Inflammatory macrophage treated with lipopolysaccharide for 4 hours (primary cell): ENCODE measurements around the gene DYNC1I1.

ENCODE experiments used
- DNase-seq: peaks from one replicate; pipeline ENCODE4 v3.0.0-alpha.2; 2020

Gene DYNC1I1

DNA sequence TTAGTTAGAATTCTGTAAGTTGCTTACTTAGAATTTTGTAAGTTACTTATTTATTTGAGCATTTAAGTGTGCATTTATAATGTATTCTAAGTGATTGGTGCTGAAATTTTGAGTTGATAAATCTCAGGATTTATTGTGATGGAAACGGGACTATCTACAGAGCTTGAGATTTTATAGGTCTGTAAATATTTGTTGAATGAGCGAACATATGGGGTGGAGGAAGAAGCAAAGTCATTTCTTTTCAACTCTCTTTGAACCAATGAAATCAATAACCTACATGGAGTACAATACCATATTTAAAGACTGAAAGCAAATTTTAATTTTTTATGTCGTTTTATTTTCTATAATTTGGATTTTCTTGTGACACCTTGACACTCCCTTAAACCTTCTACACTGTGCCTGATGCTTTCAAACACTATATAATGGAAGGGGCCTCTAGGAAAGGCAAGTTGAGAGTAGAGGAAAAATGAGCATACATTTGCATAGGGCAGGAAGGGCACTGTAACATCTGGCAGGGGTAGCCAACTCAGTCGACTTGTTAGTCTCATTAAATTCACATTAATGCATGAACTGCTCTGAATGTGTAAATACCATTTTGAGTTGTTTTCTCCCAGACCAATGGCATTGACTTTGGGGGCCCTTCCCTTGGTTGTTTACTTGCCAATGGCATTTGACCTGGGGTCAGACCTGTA, 204.2 kb downstream of the DYNC1I1 start:
- no peak for DNase-seq

- no peak for DNase-seq
Measured at GRCh38 chr7:95977994-95978393, 205.6 kb downstream of the DYNC1I1 start.

DNA sequence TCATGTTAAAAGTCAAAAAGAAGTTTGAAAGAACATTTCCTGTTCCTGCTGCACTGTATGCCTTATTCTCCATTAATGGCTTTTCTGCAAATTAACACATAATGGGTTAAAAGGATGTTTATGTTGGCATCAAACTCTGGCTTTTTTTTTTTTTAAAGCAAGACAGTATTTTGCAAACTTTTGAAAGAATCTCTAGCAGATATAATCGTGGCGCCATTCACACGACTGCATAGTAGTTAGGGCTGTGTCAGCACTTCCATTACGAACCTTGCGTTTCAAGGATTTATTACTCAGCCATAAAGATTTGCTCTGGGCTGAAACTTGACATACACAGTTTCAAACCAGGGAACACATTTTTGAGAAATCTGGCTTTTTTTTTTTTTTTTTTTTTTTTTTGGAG, 207.8 kb downstream of the DYNC1I1 start:
- DNase-seq, result no peak

DNA sequence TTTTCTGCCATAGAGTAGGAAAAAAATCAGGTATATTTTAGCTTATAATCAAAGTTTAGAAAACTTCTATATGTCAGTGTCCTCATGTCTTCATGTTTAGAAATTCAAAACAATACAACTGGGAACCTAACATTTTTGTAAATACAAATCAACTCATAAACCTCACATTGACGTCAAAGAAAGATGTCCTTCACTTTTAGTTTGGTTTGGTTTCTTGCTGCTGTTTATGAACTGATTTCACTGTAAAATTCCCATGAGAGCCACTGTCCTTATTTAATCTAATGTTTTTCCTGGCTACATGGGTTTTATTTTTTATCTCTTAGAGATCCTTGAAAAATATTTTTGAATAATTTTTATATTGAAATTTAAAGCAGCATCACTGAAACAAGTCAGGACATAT, 208.4 kb downstream of the DYNC1I1 start:
- no peak for DNase-seq

DNA sequence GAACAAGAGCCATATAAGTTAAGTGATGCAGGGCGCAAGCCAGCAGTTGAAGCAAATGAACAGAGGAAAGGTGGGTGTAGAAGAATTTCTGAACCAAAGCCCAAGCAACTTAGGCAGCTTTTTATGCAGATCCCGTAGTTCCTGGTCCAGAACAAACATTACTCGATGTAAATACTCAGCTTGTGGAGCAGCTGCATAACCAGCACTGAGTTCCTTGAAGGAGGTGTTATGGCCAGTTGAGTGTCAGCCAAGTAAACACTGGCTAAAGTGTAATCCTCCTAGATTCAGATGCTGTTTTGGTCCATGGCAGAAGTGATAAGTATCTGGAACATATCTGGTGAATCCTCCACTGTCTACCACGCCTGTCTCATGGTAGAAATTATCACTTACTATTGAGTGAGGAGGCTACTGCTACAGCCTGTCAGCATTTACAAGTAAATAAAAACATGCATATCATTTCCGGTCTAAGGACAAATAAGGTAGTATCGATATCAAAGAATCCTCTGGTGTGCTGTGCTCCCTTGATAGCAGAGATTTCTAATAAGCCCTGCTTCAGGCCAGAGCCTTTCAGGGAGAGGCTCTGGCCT, 213.9 kb downstream of the DYNC1I1 start:
- no peak for DNase-seq

- no peak for DNase-seq
Measured at GRCh38 chr7:95989301-95989700, 216.9 kb downstream of the DYNC1I1 start.

- no peak for DNase-seq
Measured at GRCh38 chr7:95993380-95993779, 221.0 kb downstream of the DYNC1I1 start.

- DNase-seq, result no peak
Measured at GRCh38 chr7:95996174-95996573, 223.8 kb downstream of the DYNC1I1 start.

GRCh38 chr7:95996886-95997285, 224.5 kb downstream of the DYNC1I1 start:
- DNase-seq, result no peak

DNA sequence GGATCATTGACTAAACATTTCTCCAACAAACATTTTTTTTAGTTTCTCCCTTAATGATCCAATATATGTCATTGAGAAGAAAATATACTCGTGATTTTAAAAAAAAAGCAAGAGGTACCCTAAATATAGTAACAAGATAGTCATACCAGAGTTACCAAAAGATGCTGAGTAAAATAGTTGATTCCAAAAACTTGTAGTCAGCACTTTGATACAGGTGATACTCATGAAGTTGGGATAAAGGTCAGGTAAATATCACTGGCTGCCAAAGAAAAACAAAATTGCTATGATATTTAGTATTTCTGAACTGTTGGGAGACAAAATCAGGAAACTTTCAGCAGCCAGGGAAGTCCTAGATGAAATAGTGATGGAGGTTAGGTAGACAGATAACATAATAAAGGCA, 225.3 kb downstream of the DYNC1I1 start:
- no peak for DNase-seq

GRCh38 chr7:95999481-95999880, 227.1 kb downstream of the DYNC1I1 start:
- no peak for DNase-seq

DNA sequence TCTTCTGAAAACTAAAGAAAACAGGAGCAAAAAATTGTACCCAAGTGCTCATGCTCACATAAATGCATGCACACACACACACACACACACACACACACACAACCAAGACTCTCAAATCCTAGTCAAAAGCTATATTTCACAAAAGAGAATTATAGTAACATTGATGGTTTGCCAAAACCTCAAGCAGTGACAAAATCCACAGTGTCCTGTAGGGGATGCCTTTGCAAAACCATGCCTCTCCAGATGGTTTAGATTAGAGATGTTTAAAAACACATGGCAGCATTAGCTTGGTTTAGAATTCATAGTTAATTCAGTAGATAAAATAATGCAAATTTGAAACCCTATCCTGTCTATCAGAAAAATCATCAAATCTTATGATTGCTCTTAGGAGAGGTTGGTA, 232.2 kb downstream of the DYNC1I1 start:
- no peak for DNase-seq

- no peak for DNase-seq
Measured at GRCh38 chr7:96005271-96005670, 232.9 kb downstream of the DYNC1I1 start.

GRCh38 chr7:96009148-96009547, 236.8 kb downstream of the DYNC1I1 start:
- no peak for DNase-seq

GRCh38 chr7:96013836-96014235, 241.5 kb downstream of the DYNC1I1 start:
- DNase-seq, result no peak

- no peak for DNase-seq
Measured at GRCh38 chr7:96014617-96015016, 242.3 kb downstream of the DYNC1I1 start.

DNA sequence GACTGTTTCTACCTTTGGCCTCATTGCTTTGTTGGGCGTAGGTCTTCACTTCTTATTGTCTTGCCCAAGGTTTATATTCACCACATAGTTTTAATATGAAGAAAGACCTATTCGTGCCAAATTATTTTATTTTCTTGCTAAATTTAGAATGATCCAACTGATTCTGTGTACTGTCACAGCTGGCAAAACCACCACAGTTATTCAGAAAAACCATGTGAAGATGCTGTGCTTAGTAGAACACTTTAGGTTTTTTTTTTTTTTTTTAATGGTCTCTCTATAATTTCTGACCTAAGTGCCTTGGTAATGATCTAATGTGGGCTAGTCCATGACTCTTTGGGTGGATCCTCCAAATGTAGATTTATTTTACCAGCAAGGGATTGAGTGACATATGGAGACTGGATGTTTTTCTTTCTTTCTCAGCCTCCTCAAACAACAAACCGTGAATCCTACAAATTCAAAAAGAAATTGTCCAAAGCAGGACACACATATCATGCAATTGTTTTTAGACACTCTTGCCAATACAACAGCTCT, 243.8 kb downstream of the DYNC1I1 start:
- DNase-seq, result no peak

- no peak for DNase-seq
Measured at GRCh38 chr7:96016735-96017134, 244.4 kb downstream of the DYNC1I1 start.

DNA sequence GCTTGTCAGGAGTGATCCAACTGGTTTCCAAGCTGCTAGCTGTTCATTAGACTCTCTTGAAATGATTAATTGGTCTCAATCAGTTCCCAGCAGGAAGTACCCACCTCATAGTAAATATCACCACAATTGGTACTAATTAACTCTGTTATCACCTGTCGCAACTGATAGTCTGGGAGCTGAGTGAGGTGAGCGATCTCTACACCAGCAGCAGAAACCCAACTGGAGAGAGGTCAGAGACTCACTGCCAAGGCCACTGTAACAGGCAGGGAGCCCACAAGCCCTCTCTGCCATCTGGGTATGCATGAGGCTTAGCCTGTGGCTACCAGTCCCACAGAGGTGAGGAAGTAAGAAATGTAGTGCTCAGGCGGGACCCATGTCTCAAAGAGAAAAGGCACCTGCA, 245.5 kb downstream of the DYNC1I1 start:
- DNase-seq, result no peak

- no peak for DNase-seq
Measured at GRCh38 chr7:96021568-96021967, 249.2 kb downstream of the DYNC1I1 start.

- no peak for DNase-seq
Measured at GRCh38 chr7:96023387-96023786, 251.0 kb downstream of the DYNC1I1 start.

- DNase-seq, result no peak
Measured at GRCh38 chr7:96026010-96026409, 253.7 kb downstream of the DYNC1I1 start.

GRCh38 chr7:96026611-96027010, 254.3 kb downstream of the DYNC1I1 start:
- no peak for DNase-seq

DNA sequence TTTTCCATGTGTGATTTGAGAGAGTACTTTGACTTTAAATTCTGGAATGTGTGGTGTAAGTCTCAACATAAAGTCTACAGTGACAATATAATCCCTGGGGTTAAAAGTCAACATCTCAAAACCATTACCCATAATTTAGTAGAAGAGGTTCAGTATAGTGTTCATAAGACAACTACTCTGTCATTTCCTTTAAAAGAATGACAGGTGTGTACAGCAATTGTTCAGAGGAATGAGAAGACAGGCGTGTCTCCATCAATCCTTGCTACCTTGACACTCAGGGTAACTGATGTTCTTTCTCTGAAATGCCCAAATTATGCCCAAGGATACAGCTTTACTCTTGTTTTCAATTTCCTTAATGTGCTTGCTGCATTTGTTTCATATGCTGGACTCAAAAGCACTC, 256.4 kb downstream of the DYNC1I1 start:
- no peak for DNase-seq
